ENCODE results near the gene NDUFS2.
A peak's percentile ranks its signal among the peaks of the same experiment; 100 is the strongest.
"Not testable (repeated sequence)": the region's sequence is repeated elsewhere in the genome, so short reads cannot be mapped to it uniquely, and the experiment has no call there.

The NDUFS2 gene

GRCh38 chr1:161219078-161219892, 17.1 kb downstream of the NDUFS2 start:
- no peak for DNase-seq (ENCODE audit: low read depth, low spot score)

- DNase-seq (ENCODE audit: low read depth, low spot score): no peak
Measured at GRCh38 chr1:161220002-161220401, 17.8 kb downstream of the NDUFS2 start.

- no peak for DNase-seq (ENCODE audit: low read depth, low spot score)
Measured at GRCh38 chr1:161222175-161223019, 20.2 kb downstream of the NDUFS2 start.

GRCh38 chr1:161223805-161224694, 21.9 kb downstream of the NDUFS2 start:
- DNase-seq (ENCODE audit: low read depth, low spot score): no peak

GRCh38 chr1:161224695-161225087, 22.5 kb downstream of the NDUFS2 start:
- not testable (repeated sequence) for DNase-seq (ENCODE audit: low read depth, low spot score)

GRCh38 chr1:161225178-161225533, 23.0 kb downstream of the NDUFS2 start:
- no peak for DNase-seq (ENCODE audit: low read depth, low spot score)

- DNase-seq (ENCODE audit: low read depth, low spot score): peak; percentile 98
Measured at GRCh38 chr1:161225534-161226319, 23.6 kb downstream of the NDUFS2 start, which contains the start of gene TOMM40L. TSS of gene TOMM40L (plus strand) at chr1:161226060. CDS start at chr1:161226490, 430 bp downstream.

GRCh38 chr1:161226320-161226711, 24.1 kb downstream of the NDUFS2 start:
- no peak for DNase-seq (ENCODE audit: low read depth, low spot score)

- no peak for DNase-seq (ENCODE audit: low read depth, low spot score)
Measured at GRCh38 chr1:161226759-161227158, 24.6 kb downstream of the NDUFS2 start.

- DNase-seq (ENCODE audit: low read depth, low spot score): no peak
Measured at GRCh38 chr1:161227196-161227871, 25.2 kb downstream of the NDUFS2 start.

GRCh38 chr1:161228032-161228431, 25.9 kb downstream of the NDUFS2 start:
- no peak for DNase-seq (ENCODE audit: low read depth, low spot score)

- no peak for DNase-seq (ENCODE audit: low read depth, low spot score)
Measured at GRCh38 chr1:161229896-161230295, 27.7 kb downstream of the NDUFS2 start.

- DNase-seq (ENCODE audit: low read depth, low spot score): no peak
Measured at GRCh38 chr1:161230762-161231161, 28.6 kb downstream of the NDUFS2 start.

GRCh38 chr1:161233102-161233501, 30.9 kb downstream of the NDUFS2 start:
- DNase-seq (ENCODE audit: low read depth, low spot score): no peak

GRCh38 chr1:161235957-161236775, 34.0 kb downstream of the NDUFS2 start:
- DNase-seq (ENCODE audit: low read depth, low spot score): no peak

GRCh38 chr1:161238039-161238473, 35.9 kb downstream of the NDUFS2 start, which contains the start of gene NR1I3:
TSS of gene NR1I3 (minus strand) at chr1:161238203. CDS start at chr1:161236565, 1,638 bp downstream.
- DNase-seq (ENCODE audit: low read depth, low spot score): no peak

- DNase-seq (ENCODE audit: low read depth, low spot score): no peak
Measured at GRCh38 chr1:161241682-161242081, 39.5 kb downstream of the NDUFS2 start.

GRCh38 chr1:161242313-161242712, 40.1 kb downstream of the NDUFS2 start:
- no peak for DNase-seq (ENCODE audit: low read depth, low spot score)

GRCh38 chr1:161244888-161245287, 42.7 kb downstream of the NDUFS2 start:
- DNase-seq (ENCODE audit: low read depth, low spot score): no peak
